H1 (cell line): Measurements from ENCODE around the gene SLC35A2. TPM values are rescaled to one million over a fixed set of nuclear protein-coding genes. Genes with fewer than 3 reads are reported as not detected.

Source experiments
- CHD1 ChIP-seq: IDR thresholded peaks from 2 replicates; pipeline ENCODE4 v1.6.1; 2012; ENCODE audit warnings: low read depth, low read length, improper control_type of control experiment
- CHD7 ChIP-seq: fragments of 300-600 bp; sonication (generic); IDR thresholded peaks from 2 replicates; pipeline ENCODE4 v1.7.1; 2012; ENCODE audit warnings: low read length, moderate library complexity, mild to moderate bottlenecking, inconsistent platforms; ENCODE audit not compliant: insufficient replicate concordance
- KDM4A ChIP-seq: IDR thresholded peaks from one replicate; pipeline ENCODE4 v1.7.1; 2012; ENCODE audit warnings: low read depth, mild to moderate bottlenecking, moderate library complexity, low read length, inconsistent platforms; ENCODE audit not compliant: severe bottlenecking
- RBBP5 ChIP-seq: IDR thresholded peaks from 2 replicates; pipeline ENCODE4 v1.7.1; 2012; ENCODE audit warnings: low read depth, mild to moderate bottlenecking, inconsistent platforms, low read length, moderate library complexity, borderline replicate concordance
- polyA plus RNA-seq, 7 experiments: library from polyadenylated mRNA; depleted of rRNA in 3 of 7; stranded (reverse) in 5 of 7; unstranded in 2 of 7; fragments of >200 nt in 5 of 7; fragments of 200-250 nt in 2 of 7; gene quantifications; 1 replicate in 5 of 7; 2 replicates in 1 of 7; 4 replicates in 1 of 7; pipeline versions ENCODE4 v1.2.1 to v1.2.3, GENCODE V29; 2011 to 2013; ENCODE audit warnings: missing spikeins in 2 of 7, mixed read lengths in 2 of 7
- total RNA-seq: library from RNA; stranded (reverse); fragmentation: NEBNext Ultra II Directional; extraction: Animal tissue kit (Norgen Biotek cat#: 25700); gene quantifications from 2 replicates; pipeline ENCODE4 v1.2.1, GENCODE V29; 2021
- TF ChIP-seq, protein P1 (sequence below), 3 experiments: IDR thresholded peaks; 1 replicate in 2 of 3; 2 replicates in 1 of 3; pipeline versions ENCODE4 v1.5.1 to v1.6.1; 2011; ENCODE audit warnings: low read length in 3 of 3, mild to moderate bottlenecking in 3 of 3, inconsistent platforms in 2 of 3, low read depth in 1 of 3, moderate library complexity in 1 of 3; ENCODE audit not compliant: insufficient read depth in 1 of 3; ENCODE audit errors: control extremely low read depth in 1 of 3
- TF ChIP-seq, protein P2 (sequence below): IDR thresholded peaks from 2 replicates; pipeline ENCODE4 v1.6.1; 2011; ENCODE audit warnings: low read length, improper control_type of control experiment

Gene SLC35A2
- total and polyA plus RNA-seq, 2 of the 8 experiments (the other 6 are each of a cell fraction or from before 2014, with no cell fraction given), result 21.4 to 48.3 TPM

DNA sequence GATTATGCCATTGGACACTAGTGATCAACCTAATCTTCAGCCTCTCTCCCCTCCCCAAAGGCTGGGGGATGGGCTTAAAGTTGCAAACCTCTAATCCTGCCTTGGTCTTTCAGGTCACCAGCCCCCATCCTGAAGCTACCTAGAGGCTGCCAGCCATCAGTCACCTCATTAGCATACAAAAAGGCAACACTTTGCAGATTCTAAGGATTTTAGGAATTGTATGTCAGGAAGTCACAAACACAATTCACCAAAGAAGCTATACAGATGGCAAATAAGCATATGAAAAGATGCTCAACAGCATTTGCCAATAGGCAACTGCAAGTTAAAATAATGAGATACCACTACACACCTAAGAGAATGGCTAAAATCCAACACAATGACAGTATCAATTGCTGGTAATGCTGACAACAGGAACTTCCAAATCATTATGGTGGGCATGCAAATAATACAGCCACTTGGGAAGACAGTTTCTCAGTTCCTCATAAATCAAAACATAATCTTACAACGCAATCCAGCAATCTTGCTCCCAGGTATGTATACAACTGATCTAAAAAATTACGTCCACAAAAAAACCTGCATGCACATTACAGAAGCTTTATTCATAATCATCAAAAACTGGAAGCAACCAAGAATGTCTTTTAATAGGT, 16.4 kb upstream of the SLC35A2 start (continued):
- peak; percentile 62 for TF ChIP-seq CHD7
- TF ChIP-seq, protein P1, sequence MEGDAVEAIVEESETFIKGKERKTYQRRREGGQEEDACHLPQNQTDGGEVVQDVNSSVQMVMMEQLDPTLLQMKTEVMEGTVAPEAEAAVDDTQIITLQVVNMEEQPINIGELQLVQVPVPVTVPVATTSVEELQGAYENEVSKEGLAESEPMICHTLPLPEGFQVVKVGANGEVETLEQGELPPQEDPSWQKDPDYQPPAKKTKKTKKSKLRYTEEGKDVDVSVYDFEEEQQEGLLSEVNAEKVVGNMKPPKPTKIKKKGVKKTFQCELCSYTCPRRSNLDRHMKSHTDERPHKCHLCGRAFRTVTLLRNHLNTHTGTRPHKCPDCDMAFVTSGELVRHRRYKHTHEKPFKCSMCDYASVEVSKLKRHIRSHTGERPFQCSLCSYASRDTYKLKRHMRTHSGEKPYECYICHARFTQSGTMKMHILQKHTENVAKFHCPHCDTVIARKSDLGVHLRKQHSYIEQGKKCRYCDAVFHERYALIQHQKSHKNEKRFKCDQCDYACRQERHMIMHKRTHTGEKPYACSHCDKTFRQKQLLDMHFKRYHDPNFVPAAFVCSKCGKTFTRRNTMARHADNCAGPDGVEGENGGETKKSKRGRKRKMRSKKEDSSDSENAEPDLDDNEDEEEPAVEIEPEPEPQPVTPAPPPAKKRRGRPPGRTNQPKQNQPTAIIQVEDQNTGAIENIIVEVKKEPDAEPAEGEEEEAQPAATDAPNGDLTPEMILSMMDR (IDR thresholded peaks at IDR 0.05; ENCODE audit: control extremely low read depth in 1 of 3, insufficient read depth in 1 of 3, low read depth in 1 of 3, low read length in 3 of 3), result no peak
- no peak for TF ChIP-seq RBBP5
- no peak for TF ChIP-seq KDM4A
- TF ChIP-seq, protein P2, sequence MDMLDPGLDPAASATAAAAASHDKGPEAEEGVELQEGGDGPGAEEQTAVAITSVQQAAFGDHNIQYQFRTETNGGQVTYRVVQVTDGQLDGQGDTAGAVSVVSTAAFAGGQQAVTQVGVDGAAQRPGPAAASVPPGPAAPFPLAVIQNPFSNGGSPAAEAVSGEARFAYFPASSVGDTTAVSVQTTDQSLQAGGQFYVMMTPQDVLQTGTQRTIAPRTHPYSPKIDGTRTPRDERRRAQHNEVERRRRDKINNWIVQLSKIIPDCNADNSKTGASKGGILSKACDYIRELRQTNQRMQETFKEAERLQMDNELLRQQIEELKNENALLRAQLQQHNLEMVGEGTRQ, result no peak
- TF ChIP-seq CHD1, result no peak
